Cardiac septum (tissue), 1 donor: ENCODE data around the gene FGF14. TPM values are rescaled to one million over a fixed set of nuclear protein-coding genes. Genes with fewer than 3 reads are reported as not detected.

Experiments used
- DNase-seq: peaks from one replicate; pipeline ENCODE4 v3.0.0-alpha.2; 2020; ENCODE audit warnings: low spot score
- intact Hi-C: fragments of 100-400 bp; cut with DNase I; formaldehyde crosslinking; loops from one replicate; pipeline ENCODE4 v1.14.0; 2022
- total RNA-seq: library from RNA; stranded (reverse); fragmentation: NEBNext Ultra II Directional; extraction: Animal tissue kit (Norgen Biotek cat#: 25700); gene quantifications from one replicate; pipeline ENCODE4 v1.2.1, GENCODE V29; 2021
- donor health status: DM: no; HTN: no; CAD: no.

Gene FGF14
- total RNA-seq, 1 donor from 2014 or later = 4.8 TPM

- intact Hi-C loops = loop anchor here (5.0 kb wide), 1 partner anchor 36 kb away; no protein-coding TSS in a partner anchor
- DNase-seq = no peak
These were observed 125.4 kb downstream of the FGF14 start for GRCh38 chr13:102276404-102276803.

GRCh38 chr13:102275969-102276368 lies 125.9 kb downstream of the FGF14 start:
- no peak for DNase-seq
- intact Hi-C loops = loop anchor here (5.0 kb wide), 1 partner anchor 36 kb away; no protein-coding TSS in a partner anchor

GRCh38 chr13:102273111-102273510 lies 128.7 kb downstream of the FGF14 start:
- no peak for DNase-seq
- intact Hi-C loops = no loop called here

- DNase-seq = no peak
These were observed 134.7 kb downstream of the FGF14 start for GRCh38 chr13:102267191-102267590.

GRCh38 chr13:102261809-102262208 lies 140.0 kb downstream of the FGF14 start:
- intact Hi-C loops = no loop called here
- no peak for DNase-seq

More at GRCh38 chr13:102267191-102267590, 134.7 kb downstream of the FGF14 start:
- intact Hi-C loops = no loop called here

GRCh38 chr13:102261316-102261715 lies 140.5 kb downstream of the FGF14 start:
- intact Hi-C loops = no loop called here
- DNase-seq = no peak

GRCh38 chr13:102260256-102260655 lies 141.6 kb downstream of the FGF14 start:
- intact Hi-C loops = no loop called here
- no peak for DNase-seq

- no peak for DNase-seq
These were observed 146.4 kb downstream of the FGF14 start for GRCh38 chr13:102255409-102255808.

GRCh38 chr13:102251817-102252216 lies 150.0 kb downstream of the FGF14 start:
- intact Hi-C loops = no loop called here
- DNase-seq = no peak

More at GRCh38 chr13:102255409-102255808, 146.4 kb downstream of the FGF14 start:
- intact Hi-C loops = no loop called here

GRCh38 chr13:102250448-102250847 lies 151.4 kb downstream of the FGF14 start:
- DNase-seq = no peak
- intact Hi-C loops = no loop called here

- no peak for DNase-seq
- intact Hi-C loops = no loop called here
These were observed 157.1 kb downstream of the FGF14 start for GRCh38 chr13:102244607-102245227.

GRCh38 chr13:102240110-102240509 lies 161.7 kb downstream of the FGF14 start:
- DNase-seq = no peak
- intact Hi-C loops = no loop called here

GRCh38 chr13:102237230-102237629 lies 164.6 kb downstream of the FGF14 start:
- DNase-seq = no peak
- intact Hi-C loops = no loop called here

GRCh38 chr13:102236830-102237229 lies 165.0 kb downstream of the FGF14 start:
- intact Hi-C loops = no loop called here
- no peak for DNase-seq

- DNase-seq = no peak
- intact Hi-C loops = no loop called here
These were observed 165.5 kb downstream of the FGF14 start for GRCh38 chr13:102236341-102236740.

- intact Hi-C loops = no loop called here
- DNase-seq = no peak
These were observed 166.2 kb downstream of the FGF14 start for GRCh38 chr13:102235689-102236088.

- intact Hi-C loops = no loop called here
- DNase-seq = no peak
These were observed 167.2 kb downstream of the FGF14 start for GRCh38 chr13:102234618-102235017.

GRCh38 chr13:102233566-102234208 lies 168.2 kb downstream of the FGF14 start:
- DNase-seq = no peak
- intact Hi-C loops = no loop called here

GRCh38 chr13:102231479-102231878 lies 170.4 kb downstream of the FGF14 start:
- intact Hi-C loops = no loop called here
- DNase-seq = no peak

GRCh38 chr13:102227741-102228140 lies 174.1 kb downstream of the FGF14 start:
- DNase-seq = no peak
- intact Hi-C loops = no loop called here

GRCh38 chr13:102226591-102226990 lies 175.3 kb downstream of the FGF14 start:
- no peak for DNase-seq

More at GRCh38 chr13:102226591-102226990, 175.3 kb downstream of the FGF14 start:
- intact Hi-C loops = no loop called here
